Measurements from ENCODE around the gene BNIP5. TPM values are rescaled to one million over a fixed set of nuclear protein-coding genes. Genes with fewer than 3 reads are reported as not detected.

Gene BNIP5
- total RNA-seq, 1 donor from 2014 or later, result not detected

- no peak overlapping the region for H3K27ac Mint-ChIP-seq (ENCODE audit: unreplicated experiment)
- H3K36me3 Mint-ChIP-seq (ENCODE audit: low read depth), result no peaks in the 10 kb centered on the region
- TF ChIP-seq CTCF (IDR thresholded peaks at IDR 0.05), result no peak
- no peak overlapping the region for H3K4me3 Mint-ChIP-seq (ENCODE audit: unreplicated experiment)
- H3K27me3 Mint-ChIP-seq (ENCODE audit: low read depth), result peaks cover 33% of the 10 kb centered on the region
- DNase-seq (ENCODE audit: low spot score), result no peak
- H3K9me3 Mint-ChIP-seq (ENCODE audit: low read depth), result peaks cover 3% of the 10 kb centered on the region
- no peaks in the 10 kb centered on the region for H3K4me1 Mint-ChIP-seq (ENCODE audit: low read depth)
Measured at GRCh38 chr6:36314221-36315014, 22.3 kb downstream of the BNIP5 start.

- H3K27ac Mint-ChIP-seq (ENCODE audit: unreplicated experiment), result no peak overlapping the region
- no peak for DNase-seq (ENCODE audit: low spot score)
- H3K36me3 Mint-ChIP-seq (ENCODE audit: low read depth), result no peaks in the 10 kb centered on the region
- H3K9me3 Mint-ChIP-seq (ENCODE audit: low read depth), result peaks cover 3% of the 10 kb centered on the region
- peaks cover 37% of the 10 kb centered on the region for H3K27me3 Mint-ChIP-seq (ENCODE audit: low read depth)
- H3K4me3 Mint-ChIP-seq (ENCODE audit: unreplicated experiment), result no peak overlapping the region
- TF ChIP-seq CTCF (IDR thresholded peaks at IDR 0.05), result no peak
- no peaks in the 10 kb centered on the region for H3K4me1 Mint-ChIP-seq (ENCODE audit: low read depth)
Measured at GRCh38 chr6:36313649-36313936, 23.1 kb downstream of the BNIP5 start.

- H3K9me3 Mint-ChIP-seq (ENCODE audit: low read depth), result peaks cover 3% of the 10 kb centered on the region
- H3K27me3 Mint-ChIP-seq (ENCODE audit: low read depth), result peaks cover 35% of the 10 kb centered on the region
- H3K36me3 Mint-ChIP-seq (ENCODE audit: low read depth), result no peaks in the 10 kb centered on the region
Measured at GRCh38 chr6:36312854-36313648, 23.6 kb downstream of the BNIP5 start.

GRCh38 chr6:36309900-36310299 lies 26.8 kb downstream of the BNIP5 start:
- Mint-ChIP-seq H3K36me3 (ENCODE audit: low read depth) (no peaks in the 10 kb centered on the region), H3K9me3 (ENCODE audit: low read depth) (peaks cover 3% of the 10 kb centered on the region), H3K4me1 (ENCODE audit: low read depth) (no peaks in the 10 kb centered on the region), H3K27ac (ENCODE audit: unreplicated experiment) (no peak overlapping the region), H3K27me3 (ENCODE audit: low read depth) (peaks cover 12% of the 10 kb centered on the region), H3K4me3 (ENCODE audit: unreplicated experiment) (no peak overlapping the region)
- no peak for DNase-seq (ENCODE audit: low spot score)
- no peak for TF ChIP-seq CTCF (IDR thresholded peaks at IDR 0.05)

More at GRCh38 chr6:36312854-36313648, 23.6 kb downstream of the BNIP5 start:
- Mint-ChIP-seq H3K4me1 (ENCODE audit: low read depth) (no peaks in the 10 kb centered on the region), H3K4me3 (ENCODE audit: unreplicated experiment) (no peak overlapping the region), H3K27ac (ENCODE audit: unreplicated experiment) (no peak overlapping the region)
- no peak for DNase-seq (ENCODE audit: low spot score)
- no peak for TF ChIP-seq CTCF (IDR thresholded peaks at IDR 0.05)

- no peak overlapping the region for H3K4me3 Mint-ChIP-seq (ENCODE audit: unreplicated experiment)
- H3K4me1 Mint-ChIP-seq (ENCODE audit: low read depth), result no peaks in the 10 kb centered on the region
- H3K27ac Mint-ChIP-seq (ENCODE audit: unreplicated experiment), result no peak overlapping the region
- DNase-seq (ENCODE audit: low spot score), result no peak
- peaks cover 10% of the 10 kb centered on the region for H3K27me3 Mint-ChIP-seq (ENCODE audit: low read depth)
- no peak for TF ChIP-seq CTCF (IDR thresholded peaks at IDR 0.05)
- peaks cover 3% of the 10 kb centered on the region for H3K9me3 Mint-ChIP-seq (ENCODE audit: low read depth)
- H3K36me3 Mint-ChIP-seq (ENCODE audit: low read depth), result no peaks in the 10 kb centered on the region
Measured at GRCh38 chr6:36309203-36309602, 27.5 kb downstream of the BNIP5 start.
